HG02623 (cell line): ENCODE measurements around the gene FUBP3.

Experiments
- ATAC-seq: cut with Tn5 transposase; IDR thresholded peaks from one replicate; pipeline ENCODE4 v1.9.1; 2021; ENCODE audit warnings: moderate library complexity; ENCODE audit not compliant: unreplicated experiment

FUBP3 gene

GRCh38 chr9:130661451-130662098, 82.2 kb downstream of the FUBP3 start:
- no peak for ATAC-seq

GRCh38 chr9:130662099-130662969, 83.0 kb downstream of the FUBP3 start:
- no peak for ATAC-seq

- no peak for ATAC-seq
Observed at GRCh38 chr9:130662970-130663257, 83.5 kb downstream of the FUBP3 start.

- no peak for ATAC-seq
Observed at GRCh38 chr9:130663258-130663976, 84.0 kb downstream of the FUBP3 start.

GRCh38 chr9:130663977-130664250, 84.5 kb downstream of the FUBP3 start:
- ATAC-seq: no peak

- no peak for ATAC-seq
Observed at GRCh38 chr9:130664251-130665028, 85.1 kb downstream of the FUBP3 start, which contains the start of gene PRDM12. TSS of gene PRDM12 (plus strand) at chr9:130664594. CDS start at chr9:130664654, 60 bp downstream.

GRCh38 chr9:130665029-130665430, 85.7 kb downstream of the FUBP3 start:
- ATAC-seq: no peak

- ATAC-seq: no peak
Observed at GRCh38 chr9:130665431-130666392, 86.3 kb downstream of the FUBP3 start.

GRCh38 chr9:130666393-130667119, 87.2 kb downstream of the FUBP3 start:
- no peak for ATAC-seq

- no peak for ATAC-seq
Observed at GRCh38 chr9:130667120-130667435, 87.7 kb downstream of the FUBP3 start.

- no peak for ATAC-seq
Observed at GRCh38 chr9:130668196-130668595, 88.8 kb downstream of the FUBP3 start.

- ATAC-seq: no peak
Observed at GRCh38 chr9:130668659-130669058, 89.3 kb downstream of the FUBP3 start.

GRCh38 chr9:130669965-130670364, 90.6 kb downstream of the FUBP3 start:
- ATAC-seq: no peak

GRCh38 chr9:130670644-130671043, 91.3 kb downstream of the FUBP3 start:
- ATAC-seq: no peak

GRCh38 chr9:130672466-130672865, 93.1 kb downstream of the FUBP3 start:
- no peak for ATAC-seq

GRCh38 chr9:130672933-130673615, 93.7 kb downstream of the FUBP3 start:
- no peak for ATAC-seq

- no peak for ATAC-seq
Observed at GRCh38 chr9:130675396-130675795, 96.0 kb downstream of the FUBP3 start.

- no peak for ATAC-seq
Observed at GRCh38 chr9:130677252-130677651, 97.9 kb downstream of the FUBP3 start.
